Fibroblast of lung (primary cell): ENCODE measurements around the gene POFUT1. TPM values are rescaled to one million over a fixed set of nuclear protein-coding genes. Genes with fewer than 3 reads are reported as not detected.

Source experiments
- DNase-seq, 2 donors: peaks; one replicate each; pipeline versions ENCODE4 v3.0.0 to v3.0.0-alpha.2; 2010; ENCODE audit warnings: low read depth in 2 of 2
- H2AFZ ChIP-seq: 2 replicates; pipeline ENCODE4 v1.5.1; 2012; ENCODE audit warnings: low read length, control low read depth, inconsistent platforms
- H3K27ac ChIP-seq: 2 replicates; pipeline ENCODE4 v1.5.1; 2011; ENCODE audit warnings: low read length, control low read depth; ENCODE audit not compliant: insufficient read depth
- H3K27me3 ChIP-seq: 2 replicates; pipeline ENCODE4 v1.5.1; 2011; ENCODE audit warnings: mild to moderate bottlenecking, low read length; ENCODE audit not compliant: control insufficient read depth, insufficient read depth
- H3K36me3 ChIP-seq: 2 replicates; pipeline ENCODE4 v1.5.1; 2011; ENCODE audit warnings: low read length; ENCODE audit not compliant: control insufficient read depth, insufficient read depth
- H3K4me1 ChIP-seq: 2 replicates; pipeline ENCODE4 v1.5.1; 2011; ENCODE audit warnings: low read length; ENCODE audit not compliant: control insufficient read depth, insufficient read depth; ENCODE audit errors: extremely low read depth
- H3K4me2 ChIP-seq: 2 replicates; pipeline ENCODE4 v1.5.1; 2011; ENCODE audit warnings: low read length, control low read depth; ENCODE audit not compliant: insufficient read depth; ENCODE audit errors: extremely low read depth
- H3K4me3 ChIP-seq, 4 experiments: fragments of 200-600 bp in 1 of 4; sonication (generic) in 1 of 4; replicated peaks in 1 of 4; 2 replicates each; pipeline ENCODE4 v1.5.1; 2011 to 2016; ENCODE audit warnings: low read length in 4 of 4, low read depth in 3 of 4, mild to moderate bottlenecking in 3 of 4, control low read depth in 2 of 4, inconsistent platforms in 1 of 4, mixed read lengths in 1 of 4; ENCODE audit not compliant: insufficient read depth in 1 of 4; ENCODE audit errors: control extremely low read depth in 1 of 4
- H3K79me2 ChIP-seq: 2 replicates; pipeline ENCODE4 v1.5.1; 2012; ENCODE audit warnings: mild to moderate bottlenecking, low read length, inconsistent platforms; ENCODE audit not compliant: control insufficient read depth, insufficient read depth
- H3K9ac ChIP-seq: 2 replicates; pipeline ENCODE4 v1.5.1; 2011; ENCODE audit warnings: mild to moderate bottlenecking, low read length, control low read depth; ENCODE audit not compliant: insufficient read depth
- H3K9me3 ChIP-seq: 2 replicates; pipeline ENCODE4 v1.5.1; 2012; ENCODE audit warnings: low read depth, low read length; ENCODE audit not compliant: control insufficient read depth, insufficient read depth
- H4K20me1 ChIP-seq: 2 replicates; pipeline ENCODE4 v1.5.1; 2011; ENCODE audit warnings: low read length; ENCODE audit not compliant: control insufficient read depth, insufficient read depth; ENCODE audit errors: extremely low read depth
- CTCF ChIP-seq, 2 donors: IDR thresholded peaks in 1 of 2; conservative IDR thresholded peaks in 1 of 2; 1 replicate in 1 of 2; 2 replicates in 1 of 2; pipeline ENCODE4 v1.5.1; 2011 to 2012; ENCODE audit warnings: low read length in 2 of 2, control low read depth in 1 of 2, inconsistent platforms in 1 of 2, low read depth in 1 of 2, mild to moderate bottlenecking in 1 of 2
- EZH2 ChIP-seq: IDR thresholded peaks from 2 replicates; pipeline ENCODE4 v1.5.1; 2012; ENCODE audit warnings: low read length, control low read depth, mild to moderate bottlenecking; ENCODE audit errors: missing control alignments
- polyA plus RNA-seq, 2 donors: library from polyadenylated mRNA; depleted of rRNA in 1 of 2; stranded (reverse) in 1 of 2; unstranded in 1 of 2; fragments of >200 nt; gene quantifications; 2 replicates each; pipeline ENCODE4 v1.2.1, GENCODE V29; 2011 to 2012; ENCODE audit warnings: missing spikeins in 1 of 2
- total RNA-seq: library from RNA; depleted of rRNA; stranded (reverse); fragments of >200 nt; gene quantifications from 2 replicates; pipeline ENCODE4 v1.2.1, GENCODE V29; 2014

POFUT1 gene
- total and polyA plus RNA-seq, 2 donors (not counting 1 experiment from before 2014, with no cell fraction given): 32.4 to 41.0 TPM

DNA sequence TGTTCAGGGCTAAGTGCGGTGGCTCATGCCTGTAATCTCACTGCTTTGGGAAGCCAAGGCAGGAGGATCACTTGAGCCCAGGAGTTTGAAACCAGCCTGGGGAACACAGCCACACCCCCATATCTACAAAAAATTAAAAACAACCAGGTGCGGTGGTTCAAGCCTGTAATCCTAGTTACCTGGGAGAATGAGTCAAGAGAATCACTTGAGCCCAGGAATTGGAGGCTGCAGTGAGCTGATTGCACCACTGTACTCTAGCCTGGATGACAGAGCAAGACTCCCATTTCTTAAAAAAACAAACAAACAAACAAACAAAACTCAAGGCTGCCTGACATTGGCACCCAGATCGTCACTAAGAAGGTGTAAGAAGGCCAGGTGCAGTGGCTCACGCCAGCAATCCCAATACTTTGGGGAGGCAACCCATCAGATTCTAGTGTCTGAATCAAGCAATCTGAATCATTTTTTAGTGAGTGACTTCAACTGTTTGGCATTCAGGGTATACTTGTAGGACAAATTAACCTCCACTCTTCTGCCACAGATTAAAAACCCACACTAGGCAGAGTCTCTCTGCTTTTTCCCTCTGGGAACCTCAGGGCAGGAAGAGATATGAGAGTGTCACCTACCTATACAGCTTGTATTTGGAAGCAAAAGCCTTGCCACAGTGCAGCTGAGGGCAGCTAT, 6.2 kb upstream of the POFUT1 start:
- H3K27ac ChIP-seq: no peak overlapping the region
- DNase-seq: peak in 1 of 2 donors; percentile 51
- H3K9ac ChIP-seq: no peak overlapping the region

DNA sequence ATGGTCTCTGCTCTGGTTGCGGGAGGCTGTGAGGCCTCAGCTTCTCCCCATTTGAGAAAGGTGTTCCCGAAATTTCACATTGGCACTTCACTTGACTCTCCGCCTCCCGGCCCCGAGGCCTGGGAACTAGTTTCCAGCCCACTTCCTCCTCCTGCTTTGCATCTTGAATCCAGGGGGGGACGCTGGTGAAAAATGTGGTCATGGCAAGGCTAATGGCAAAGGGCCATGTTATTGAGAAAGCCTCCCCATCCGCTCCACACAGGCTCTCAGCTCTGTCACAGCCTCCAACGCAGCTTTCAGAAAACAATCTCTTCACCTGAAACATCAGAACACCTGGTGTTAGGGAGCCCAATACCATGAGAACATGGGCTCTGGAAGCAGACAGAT, 5.7 kb upstream of the POFUT1 start:
- no peak for DNase-seq
- H3K27me3 ChIP-seq: no peaks in the 10 kb centered on the region
- no peak overlapping the region for H3K9ac ChIP-seq
- H2AFZ ChIP-seq: no peak overlapping the region
- H3K4me1 ChIP-seq: peaks cover 9% of the 10 kb centered on the region
- no peak overlapping the region for H3K27ac ChIP-seq
- no peaks in the 10 kb centered on the region for H4K20me1 ChIP-seq
- H3K9me3 ChIP-seq: no peaks in the 10 kb centered on the region
- peaks cover 57% of the 10 kb centered on the region for H3K79me2 ChIP-seq
- peak overlapping the region; percentile 9 for H3K4me2 ChIP-seq
- no peak overlapping the region for H3K4me3 ChIP-seq
- H3K36me3 ChIP-seq: peaks cover 15% of the 10 kb centered on the region
- TF ChIP-seq CTCF (conservative IDR thresholded peaks at IDR 0.05 in 1 of 2, IDR thresholded peaks at IDR 0.05 in 1 of 2; ENCODE audit: low read depth in 1 of 2, low read length in 2 of 2): no peak
- no peak for TF ChIP-seq EZH2

More for the DNA sequence above, 6.2 kb upstream of the POFUT1 start:
- H3K79me2 ChIP-seq: peaks cover 52% of the 10 kb centered on the region
- H3K9me3 ChIP-seq: no peaks in the 10 kb centered on the region
- H3K4me2 ChIP-seq: peak overlapping the region; percentile 9
- no peak overlapping the region for H3K4me3 ChIP-seq
- H2AFZ ChIP-seq: no peak overlapping the region
- H4K20me1 ChIP-seq: no peaks in the 10 kb centered on the region
- no peaks in the 10 kb centered on the region for H3K27me3 ChIP-seq
- H3K4me1 ChIP-seq: peaks cover 9% of the 10 kb centered on the region
- peaks cover 15% of the 10 kb centered on the region for H3K36me3 ChIP-seq
- no peak for TF ChIP-seq CTCF (conservative IDR thresholded peaks at IDR 0.05 in 1 of 2, IDR thresholded peaks at IDR 0.05 in 1 of 2; ENCODE audit: low read depth in 1 of 2, low read length in 2 of 2)
- TF ChIP-seq EZH2: no peak

- peaks cover 70% of the 10 kb centered on the region for H3K79me2 ChIP-seq
- H2AFZ ChIP-seq: no peak overlapping the region
- no peak overlapping the region for H3K27ac ChIP-seq
- H3K4me2 ChIP-seq: no peak overlapping the region
- no peak for TF ChIP-seq CTCF (conservative IDR thresholded peaks at IDR 0.05 in 1 of 2, IDR thresholded peaks at IDR 0.05 in 1 of 2; ENCODE audit: low read depth in 1 of 2, low read length in 2 of 2)
- no peak for TF ChIP-seq EZH2
- no peak overlapping the region for H3K9ac ChIP-seq
- no peak overlapping the region for H3K4me3 ChIP-seq
- no peaks in the 10 kb centered on the region for H4K20me1 ChIP-seq
- no peaks in the 10 kb centered on the region for H3K27me3 ChIP-seq
- peak in 1 of 2 donors; percentile 6 for DNase-seq
- peaks cover 12% of the 10 kb centered on the region for H3K36me3 ChIP-seq
- no peaks in the 10 kb centered on the region for H3K9me3 ChIP-seq
- H3K4me1 ChIP-seq: peaks cover 9% of the 10 kb centered on the region
Measured at GRCh38 chr20:32203356-32204204, 4.1 kb upstream of the POFUT1 start.
